Fibroblast of lung (primary cell): ENCODE data around the gene DLGAP1. TPM values are rescaled to one million over a fixed set of nuclear protein-coding genes. Genes with fewer than 3 reads are reported as not detected.

ENCODE experiments used
- DNase-seq, 2 donors: peaks; one replicate each; pipeline versions ENCODE4 v3.0.0 to v3.0.0-alpha.2; 2010; ENCODE audit warnings: low read depth in 2 of 2
- H2AFZ ChIP-seq: 2 replicates; pipeline ENCODE4 v1.5.1; 2012; ENCODE audit warnings: low read length, control low read depth, inconsistent platforms
- H3K27ac ChIP-seq: 2 replicates; pipeline ENCODE4 v1.5.1; 2011; ENCODE audit warnings: low read length, control low read depth; ENCODE audit not compliant: insufficient read depth
- H3K27me3 ChIP-seq: 2 replicates; pipeline ENCODE4 v1.5.1; 2011; ENCODE audit warnings: mild to moderate bottlenecking, low read length; ENCODE audit not compliant: control insufficient read depth, insufficient read depth
- H3K36me3 ChIP-seq: 2 replicates; pipeline ENCODE4 v1.5.1; 2011; ENCODE audit warnings: low read length; ENCODE audit not compliant: control insufficient read depth, insufficient read depth
- H3K4me1 ChIP-seq: 2 replicates; pipeline ENCODE4 v1.5.1; 2011; ENCODE audit warnings: low read length; ENCODE audit not compliant: control insufficient read depth, insufficient read depth; ENCODE audit errors: extremely low read depth
- H3K4me2 ChIP-seq: 2 replicates; pipeline ENCODE4 v1.5.1; 2011; ENCODE audit warnings: low read length, control low read depth; ENCODE audit not compliant: insufficient read depth; ENCODE audit errors: extremely low read depth
- H3K4me3 ChIP-seq, 4 experiments: fragments of 200-600 bp in 1 of 4; sonication (generic) in 1 of 4; replicated peaks in 1 of 4; 2 replicates each; pipeline ENCODE4 v1.5.1; 2011 to 2016; ENCODE audit warnings: low read length in 4 of 4, low read depth in 3 of 4, mild to moderate bottlenecking in 3 of 4, control low read depth in 2 of 4, inconsistent platforms in 1 of 4, mixed read lengths in 1 of 4; ENCODE audit not compliant: insufficient read depth in 1 of 4; ENCODE audit errors: control extremely low read depth in 1 of 4
- H3K79me2 ChIP-seq: 2 replicates; pipeline ENCODE4 v1.5.1; 2012; ENCODE audit warnings: mild to moderate bottlenecking, low read length, inconsistent platforms; ENCODE audit not compliant: control insufficient read depth, insufficient read depth
- H3K9ac ChIP-seq: 2 replicates; pipeline ENCODE4 v1.5.1; 2011; ENCODE audit warnings: mild to moderate bottlenecking, low read length, control low read depth; ENCODE audit not compliant: insufficient read depth
- H3K9me3 ChIP-seq: 2 replicates; pipeline ENCODE4 v1.5.1; 2012; ENCODE audit warnings: low read depth, low read length; ENCODE audit not compliant: control insufficient read depth, insufficient read depth
- H4K20me1 ChIP-seq: 2 replicates; pipeline ENCODE4 v1.5.1; 2011; ENCODE audit warnings: low read length; ENCODE audit not compliant: control insufficient read depth, insufficient read depth; ENCODE audit errors: extremely low read depth
- EZH2 ChIP-seq: IDR thresholded peaks from 2 replicates; pipeline ENCODE4 v1.5.1; 2012; ENCODE audit warnings: low read length, control low read depth, mild to moderate bottlenecking; ENCODE audit errors: missing control alignments
- polyA plus RNA-seq, 2 donors: library from polyadenylated mRNA; depleted of rRNA in 1 of 2; stranded (reverse) in 1 of 2; unstranded in 1 of 2; fragments of >200 nt; gene quantifications; 2 replicates each; pipeline ENCODE4 v1.2.1, GENCODE V29; 2011 to 2012; ENCODE audit warnings: missing spikeins in 1 of 2
- total RNA-seq: library from RNA; depleted of rRNA; stranded (reverse); fragments of >200 nt; gene quantifications from 2 replicates; pipeline ENCODE4 v1.2.1, GENCODE V29; 2014
- TF ChIP-seq, protein P1 (sequence below), 2 donors: IDR thresholded peaks in 1 of 2; conservative IDR thresholded peaks in 1 of 2; 1 replicate in 1 of 2; 2 replicates in 1 of 2; pipeline ENCODE4 v1.5.1; 2011 to 2012; ENCODE audit warnings: low read length in 2 of 2, control low read depth in 1 of 2, inconsistent platforms in 1 of 2, low read depth in 1 of 2, mild to moderate bottlenecking in 1 of 2

Gene DLGAP1
- total and polyA plus RNA-seq, 2 donors (not counting 1 experiment from before 2014, with no cell fraction given), result 0.16 to 0.17 TPM

DNA sequence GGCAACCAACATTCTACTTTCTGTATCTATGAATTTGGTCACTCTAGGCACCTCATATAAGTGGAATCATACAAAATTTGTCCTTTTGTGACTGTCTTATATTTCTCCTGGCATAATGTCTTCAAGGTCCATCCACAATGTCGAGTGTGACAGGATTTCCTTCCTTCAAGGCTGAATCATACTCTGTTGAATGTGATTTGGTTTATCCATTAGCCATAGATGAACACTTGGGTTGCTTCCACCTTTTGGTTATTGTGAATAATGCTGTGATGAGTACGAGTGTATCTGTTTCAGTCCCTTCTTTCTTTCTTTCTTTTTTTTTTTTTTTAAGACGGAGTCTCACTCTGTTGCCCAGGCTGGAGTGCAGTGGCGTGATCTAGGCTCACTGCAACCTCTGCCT is 693.8 kb downstream of the DLGAP1 start:
- Histone ChIP-seq H3K79me2 (no peaks in the 10 kb centered on the region), H3K9ac (no peak overlapping the region), H3K4me3 (no peak overlapping the region), H3K9me3 (no peaks in the 10 kb centered on the region), H2AFZ (no peak overlapping the region), H4K20me1 (no peaks in the 10 kb centered on the region), H3K4me2 (no peak overlapping the region), H3K27ac (no peak overlapping the region), H3K27me3 (no peaks in the 10 kb centered on the region), H3K36me3 (no peaks in the 10 kb centered on the region), H3K4me1 (no peaks in the 10 kb centered on the region)
- no peak for TF ChIP-seq EZH2
- TF ChIP-seq, protein P1, sequence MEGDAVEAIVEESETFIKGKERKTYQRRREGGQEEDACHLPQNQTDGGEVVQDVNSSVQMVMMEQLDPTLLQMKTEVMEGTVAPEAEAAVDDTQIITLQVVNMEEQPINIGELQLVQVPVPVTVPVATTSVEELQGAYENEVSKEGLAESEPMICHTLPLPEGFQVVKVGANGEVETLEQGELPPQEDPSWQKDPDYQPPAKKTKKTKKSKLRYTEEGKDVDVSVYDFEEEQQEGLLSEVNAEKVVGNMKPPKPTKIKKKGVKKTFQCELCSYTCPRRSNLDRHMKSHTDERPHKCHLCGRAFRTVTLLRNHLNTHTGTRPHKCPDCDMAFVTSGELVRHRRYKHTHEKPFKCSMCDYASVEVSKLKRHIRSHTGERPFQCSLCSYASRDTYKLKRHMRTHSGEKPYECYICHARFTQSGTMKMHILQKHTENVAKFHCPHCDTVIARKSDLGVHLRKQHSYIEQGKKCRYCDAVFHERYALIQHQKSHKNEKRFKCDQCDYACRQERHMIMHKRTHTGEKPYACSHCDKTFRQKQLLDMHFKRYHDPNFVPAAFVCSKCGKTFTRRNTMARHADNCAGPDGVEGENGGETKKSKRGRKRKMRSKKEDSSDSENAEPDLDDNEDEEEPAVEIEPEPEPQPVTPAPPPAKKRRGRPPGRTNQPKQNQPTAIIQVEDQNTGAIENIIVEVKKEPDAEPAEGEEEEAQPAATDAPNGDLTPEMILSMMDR (conservative IDR thresholded peaks at IDR 0.05 in 1 of 2, IDR thresholded peaks at IDR 0.05 in 1 of 2; ENCODE audit: low read depth in 1 of 2, low read length in 2 of 2), result no peak
- no peak for DNase-seq

GRCh38 chr18:3760741-3761140 is 694.4 kb downstream of the DLGAP1 start:
- TF ChIP-seq EZH2, result no peak
- TF ChIP-seq, protein P1 (conservative IDR thresholded peaks at IDR 0.05 in 1 of 2, IDR thresholded peaks at IDR 0.05 in 1 of 2; ENCODE audit: low read depth in 1 of 2, low read length in 2 of 2), result no peak
- H3K36me3 ChIP-seq, result no peaks in the 10 kb centered on the region
- H3K4me3 ChIP-seq, result no peak overlapping the region
- H3K27me3 ChIP-seq, result no peaks in the 10 kb centered on the region
- H3K9me3 ChIP-seq, result no peaks in the 10 kb centered on the region
- no peaks in the 10 kb centered on the region for H3K79me2 ChIP-seq
- no peak for DNase-seq
- H3K9ac ChIP-seq, result no peak overlapping the region
- no peak overlapping the region for H2AFZ ChIP-seq
- no peak overlapping the region for H3K27ac ChIP-seq
- H4K20me1 ChIP-seq, result no peaks in the 10 kb centered on the region
- H3K4me1 ChIP-seq, result no peaks in the 10 kb centered on the region
- H3K4me2 ChIP-seq, result no peak overlapping the region

- Histone ChIP-seq H4K20me1 (no peaks in the 10 kb centered on the region), H3K4me3 (no peak overlapping the region), H3K27me3 (no peaks in the 10 kb centered on the region), H3K9ac (no peak overlapping the region), H3K4me1 (no peaks in the 10 kb centered on the region), H3K4me2 (no peak overlapping the region), H3K79me2 (no peaks in the 10 kb centered on the region), H2AFZ (no peak overlapping the region), H3K27ac (no peak overlapping the region), H3K9me3 (no peaks in the 10 kb centered on the region), H3K36me3 (no peaks in the 10 kb centered on the region)
- TF ChIP-seq, protein P1 (conservative IDR thresholded peaks at IDR 0.05 in 1 of 2, IDR thresholded peaks at IDR 0.05 in 1 of 2; ENCODE audit: low read depth in 1 of 2, low read length in 2 of 2), result no peak
- no peak for TF ChIP-seq EZH2
- no peak for DNase-seq
Observed at GRCh38 chr18:3759099-3759498, 696.0 kb downstream of the DLGAP1 start.
